GM18505 (cell line): ENCODE measurements around the gene VWA2.
"Not testable (repeated sequence)": the region's sequence is repeated elsewhere in the genome, so short reads cannot be mapped to it uniquely, and the experiment has no call there.

Experiments
- ATAC-seq: cut with Tn5 transposase; IDR thresholded peaks from one replicate; pipeline ENCODE4 v1.9.1; 2021; ENCODE audit not compliant: unreplicated experiment
- POLR2A ChIP-seq: IDR thresholded peaks from 4 replicates; pipeline ENCODE4 v1.6.1; 2011; ENCODE audit warnings: borderline replicate concordance; ENCODE audit not compliant: insufficient read depth, insufficient read length; ENCODE audit errors: extremely low read depth

The VWA2 gene

GRCh38 chr10:114332301-114333192, 93.5 kb downstream of the VWA2 start:
- no peak for ATAC-seq
- TF ChIP-seq POLR2A, result no peak

- ATAC-seq, result not testable (repeated sequence)
Observed at GRCh38 chr10:114333441-114333840, 94.4 kb downstream of the VWA2 start.

- TF ChIP-seq POLR2A, result no peak
- ATAC-seq, result no peak
Observed at GRCh38 chr10:114334301-114334700, 95.2 kb downstream of the VWA2 start.

GRCh38 chr10:114335614-114336013, 96.6 kb downstream of the VWA2 start:
- no peak for TF ChIP-seq POLR2A
- no peak for ATAC-seq

GRCh38 chr10:114336823-114337509, 97.9 kb downstream of the VWA2 start:
- no peak for ATAC-seq
- TF ChIP-seq POLR2A, result no peak

- TF ChIP-seq POLR2A, result no peak
- no peak for ATAC-seq
Observed at GRCh38 chr10:114337510-114338462, 98.7 kb downstream of the VWA2 start.

- no peak for ATAC-seq
Observed at GRCh38 chr10:114340816-114341215, 101.8 kb downstream of the VWA2 start.

More at GRCh38 chr10:114340816-114341215, 101.8 kb downstream of the VWA2 start:
- no peak for TF ChIP-seq POLR2A
